Measurements from ENCODE around the gene UPF2. TPM values are rescaled to one million over a fixed set of nuclear protein-coding genes. Genes with fewer than 3 reads are reported as not detected.

Gene UPF2
- total and polyA plus RNA-seq, 2 of the 13 experiments (the other 11 are each of a cell fraction or from before 2014, with no cell fraction given) = 6.2 to 14.5 TPM

DNA sequence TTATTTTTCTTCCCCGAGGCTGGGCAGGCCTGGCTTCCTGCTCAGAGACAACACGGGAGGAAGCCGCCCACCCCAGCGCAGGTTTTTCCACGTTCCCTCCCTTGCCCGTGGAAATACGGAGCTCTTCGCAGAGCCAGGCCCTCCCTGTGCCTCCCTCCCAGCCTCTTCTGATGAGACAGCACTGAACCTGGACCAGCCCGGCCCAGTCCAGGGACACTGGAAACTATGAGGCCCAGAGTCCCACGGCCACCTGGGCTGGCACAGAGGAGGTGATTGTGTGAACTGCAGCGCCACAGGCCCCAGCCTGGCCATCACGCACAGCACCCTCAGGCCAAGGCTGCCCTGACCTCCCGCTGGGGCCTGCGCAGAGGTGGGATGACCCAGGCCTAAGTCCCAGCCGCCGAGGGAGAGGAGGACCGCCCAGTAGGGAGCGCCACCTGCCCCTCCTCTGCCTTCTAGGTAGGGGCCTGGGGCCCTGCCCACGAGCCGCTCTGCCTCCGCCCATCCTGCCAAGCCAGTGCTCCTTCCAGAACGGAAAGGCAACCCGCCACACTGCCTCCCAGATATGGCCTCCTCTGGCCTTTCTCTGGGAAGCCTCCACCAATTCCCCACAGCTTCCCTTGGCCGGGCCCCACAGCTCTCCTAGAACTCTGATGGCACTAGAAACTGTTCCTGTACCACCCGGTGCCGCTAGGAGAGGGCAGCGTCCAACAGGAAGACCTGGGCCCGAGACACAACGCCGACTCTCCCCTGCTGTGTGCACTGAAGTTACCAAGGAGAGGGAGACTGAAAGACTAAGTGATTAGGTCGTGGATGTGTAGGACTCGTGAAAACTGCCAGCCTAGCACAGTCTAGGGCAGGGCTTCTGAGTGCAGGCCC, 162.2 kb downstream of the UPF2 start:
- H2AFZ ChIP-seq (ENCODE audit: low read length) = no peak overlapping the region
- no peaks in the 10 kb centered on the region for H4K20me1 ChIP-seq (ENCODE audit: insufficient read depth, low read length)
- TF ChIP-seq CHCHD3 (CRISPR knock-in tag; IDR thresholded peaks at IDR 0.05) (0 out of 2 replicates have a peak, but pooled peaks have one; percentile 62), ZBTB33 (CRISPR knock-in tag; IDR thresholded peaks at IDR 0.05) (peak; percentile 82), ZFP36L2 (CRISPR knock-in tag; IDR thresholded peaks at IDR 0.05) (no peak), AHR (CRISPR knock-in tag; IDR thresholded peaks at IDR 0.05) (no peak), CTCF (CRISPR knock-in tag; IDR thresholded peaks at IDR 0.05) (peak; percentile 22; the same call in 1 of the 2 replicates)
- POLR2A ChIA-PET = interaction anchor here (0.7 to 1.1 kb wide), 2 partner anchors 18 to 87 kb away, joined by 4 to 6 read pairs; no protein-coding TSS in a partner anchor
- no peak for FAIRE-seq
- peaks cover 71% of the 10 kb centered on the region for H3K4me1 ChIP-seq (ENCODE audit: insufficient read depth, low read length)
- H3K9me3 ChIP-seq (ENCODE audit: low read length) = no peaks in the 10 kb centered on the region
- H3K27ac ChIP-seq (ENCODE audit: extremely low read length, insufficient read depth, low read length) = no peak overlapping the region
- intact Hi-C loops (cut with micrococcal nuclease; ENCODE audit: unreplicated experiment) (loop anchor here (1.0 kb wide), 1 partner anchor 106 kb away; no protein-coding TSS in a partner anchor), in situ Hi-C loops (cut with HindIII; ENCODE audit: extremely low pct_ligation_motif_present, low pct_unique_long_range_greater_than_20kb) (no loop called here)
- ATAC-seq = no peak
- H3K9ac ChIP-seq (ENCODE audit: insufficient read depth, low read depth, low read length) = no peak overlapping the region
- no peaks in the 10 kb centered on the region for H3K79me2 ChIP-seq (ENCODE audit: insufficient read depth, low read length)
- WGBS (ENCODE audit: low lambda C conversion rate) = 93% methylated on average over 25 of the region's 32 CpGs
- DNase-seq (ENCODE audit: low spot score) = no peak
- no peaks in the 10 kb centered on the region for H3K27me3 ChIP-seq (ENCODE audit: control insufficient read depth in 1 of 2, insufficient read depth in 2 of 2, low read length in 2 of 2)
- no peak overlapping the region for H3K4me3 ChIP-seq (replicated peaks in 1 of 3; ENCODE audit: insufficient read depth in 1 of 3, low read depth in 2 of 3, low read length in 3 of 3)
- H3K36me3 ChIP-seq (replicated peaks in 1 of 2; ENCODE audit: control insufficient read depth in 1 of 2, insufficient read depth in 2 of 2, low read length in 2 of 2) = no peaks in the 10 kb centered on the region
- CTCF ChIA-PET (ENCODE audit: low intra/inter-chr PET ratio, low total read pairs) = interaction anchor here (0.8 kb wide), 1 partner anchor 106 kb away, joined by 4 read pairs; no protein-coding TSS in a partner anchor
- H3K4me2 ChIP-seq (ENCODE audit: low read depth, low read length) = no peak overlapping the region
- BruUV-seq (replicated peaks) = no TSS peak
